HG03520 (cell line): ENCODE data around the gene BEX4.
A peak's percentile ranks its signal among the peaks of the same experiment; 100 is the strongest.
"Not testable (repeated sequence)": the region's sequence is repeated elsewhere in the genome, so short reads cannot be mapped to it uniquely, and the experiment has no call there.

Experiments
- ATAC-seq: cut with Tn5 transposase; IDR thresholded peaks from one replicate; pipeline ENCODE4 v1.9.1; 2021; ENCODE audit warnings: mild to moderate bottlenecking, moderate library complexity; ENCODE audit not compliant: unreplicated experiment

The BEX4 gene

DNA sequence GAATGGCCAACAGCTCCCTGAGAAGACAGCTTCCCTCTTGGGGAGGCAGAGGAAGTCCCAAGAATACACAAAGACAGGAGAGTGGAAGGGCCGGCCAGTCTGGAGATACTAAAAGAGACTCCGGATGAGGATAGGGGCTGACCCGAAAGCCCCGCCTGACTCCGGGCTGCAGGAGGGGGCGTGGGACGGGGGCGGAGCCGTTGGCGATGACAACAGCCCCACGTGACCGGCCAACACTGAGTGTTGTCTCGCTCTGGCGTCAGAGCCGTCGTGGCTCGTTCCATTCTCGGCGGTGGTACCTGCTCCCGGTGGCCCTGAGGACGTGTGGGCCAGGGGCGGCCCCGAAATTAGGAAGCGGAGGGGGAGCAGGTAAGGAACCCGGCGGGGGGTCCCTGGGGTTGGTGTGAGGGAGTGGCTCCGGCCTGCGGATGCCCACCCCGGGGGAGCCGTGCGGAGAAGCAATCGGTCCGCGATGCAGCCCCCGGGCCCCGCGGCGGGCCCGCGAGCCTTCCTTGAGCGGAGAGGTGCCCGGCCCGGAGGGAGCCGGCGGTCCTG lies at the start of gene BEX4:
BEX4 (plus strand) TSS at position 239 of the 555 bp plus-strand sequence. CDS start 1,046 bp downstream, outside the sequence.
- peak; percentile 88 for ATAC-seq

DNA sequence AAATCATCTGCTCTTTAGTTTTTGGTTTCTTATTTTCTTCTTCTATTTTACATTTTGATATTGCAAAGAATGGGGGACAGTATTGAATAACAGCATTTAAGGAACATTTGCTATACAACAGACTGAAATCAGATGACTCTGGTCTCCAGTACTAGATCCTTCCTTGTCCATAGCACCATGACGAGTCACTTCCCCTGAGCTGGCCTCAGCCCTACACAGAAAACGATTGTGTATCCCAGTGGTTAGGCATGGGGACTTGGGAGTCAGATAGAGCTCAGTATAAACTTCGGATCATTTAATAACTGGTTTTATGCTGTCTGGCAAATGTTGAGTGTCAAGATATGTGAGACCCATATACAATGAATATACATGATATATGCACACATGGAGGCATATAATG lies 44.7 kb upstream of the BEX4 start:
- ATAC-seq: no peak

DNA sequence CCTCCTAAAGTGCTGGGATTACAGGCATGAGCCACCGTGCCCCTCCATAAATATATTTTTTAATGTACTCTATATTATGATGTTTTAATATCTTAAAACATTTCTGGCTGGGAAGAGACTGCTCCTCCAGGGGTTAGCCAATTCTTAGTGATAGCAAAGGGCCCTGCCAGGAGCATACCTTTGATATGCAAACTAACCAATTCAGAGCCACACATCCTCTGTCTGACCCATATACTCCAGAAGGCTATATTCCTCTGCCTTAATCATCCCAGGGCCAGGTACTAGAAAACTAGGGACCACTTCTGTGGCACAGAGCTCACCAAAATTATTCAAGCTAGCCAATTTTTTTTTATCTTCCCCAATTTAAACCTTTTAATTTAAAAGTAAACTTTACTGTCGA lies 43.6 kb upstream of the BEX4 start:
- ATAC-seq: no peak

GRCh38 chrX:103175256-103175655 lies 39.7 kb upstream of the BEX4 start:
- not testable (repeated sequence) for ATAC-seq

DNA sequence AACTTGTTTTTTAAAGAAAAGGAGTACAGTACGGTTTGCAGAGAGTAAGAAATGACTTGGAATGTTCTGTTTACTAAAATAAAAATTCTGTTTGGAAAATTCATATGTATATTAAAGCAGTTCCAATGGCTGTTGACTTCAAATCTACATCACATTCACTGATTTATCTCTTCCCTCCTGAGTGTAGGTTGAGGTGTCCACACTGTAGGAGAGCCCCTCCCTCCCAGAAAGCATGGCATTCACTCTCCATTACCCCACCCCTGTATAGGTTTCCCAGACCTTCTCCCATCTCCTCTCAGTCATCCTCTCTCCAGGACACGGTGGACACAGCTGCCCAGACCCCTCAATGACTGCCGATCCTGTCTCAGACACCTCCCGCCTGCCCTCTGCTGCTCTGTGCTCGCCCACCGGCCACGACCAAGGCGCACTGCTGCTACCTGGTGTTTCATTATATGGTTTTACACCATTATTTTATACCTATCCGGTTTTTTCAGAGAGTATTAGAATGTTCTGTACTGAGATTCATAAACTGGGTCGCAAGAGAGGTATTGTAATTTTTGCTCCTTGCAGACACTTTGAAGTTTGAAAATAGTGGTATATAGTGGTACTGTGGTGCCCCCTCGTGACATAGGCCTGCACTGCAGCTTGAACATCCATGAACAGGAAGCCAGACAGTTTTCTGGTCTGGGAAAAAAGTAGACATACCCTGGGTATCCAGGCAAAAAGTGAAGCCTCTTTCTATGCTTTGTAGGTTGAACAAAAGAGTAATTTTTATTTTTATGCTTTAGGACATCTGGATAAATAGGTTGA lies 38.8 kb upstream of the BEX4 start:
- ATAC-seq: peak; percentile 71

DNA sequence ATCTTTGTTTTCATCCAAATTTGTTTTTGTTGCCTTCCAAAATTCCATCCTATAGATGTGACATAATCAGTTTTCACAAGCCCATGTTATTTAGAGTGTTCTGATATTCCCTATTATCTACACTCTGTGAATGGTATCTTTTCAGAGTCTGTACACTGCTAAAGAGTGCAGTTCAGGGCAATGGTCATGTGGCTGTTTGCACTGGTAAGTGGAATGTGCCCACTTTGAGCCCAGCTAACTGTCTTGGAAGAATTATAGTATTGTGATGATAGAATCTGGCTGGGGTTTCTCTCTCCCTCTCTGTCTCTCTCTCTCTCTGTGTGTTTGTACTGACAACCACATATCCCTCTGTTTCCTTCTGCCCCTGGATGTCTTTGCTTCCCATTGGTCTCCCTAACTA lies 37.4 kb upstream of the BEX4 start:
- ATAC-seq: no peak

- no peak for ATAC-seq
These were observed 31.0 kb upstream of the BEX4 start for GRCh38 chrX:103183912-103184311.

- ATAC-seq: no peak
These were observed 26.9 kb upstream of the BEX4 start for GRCh38 chrX:103187953-103188475.

GRCh38 chrX:103197721-103198306 lies 17.1 kb upstream of the BEX4 start:
- ATAC-seq: no peak

DNA sequence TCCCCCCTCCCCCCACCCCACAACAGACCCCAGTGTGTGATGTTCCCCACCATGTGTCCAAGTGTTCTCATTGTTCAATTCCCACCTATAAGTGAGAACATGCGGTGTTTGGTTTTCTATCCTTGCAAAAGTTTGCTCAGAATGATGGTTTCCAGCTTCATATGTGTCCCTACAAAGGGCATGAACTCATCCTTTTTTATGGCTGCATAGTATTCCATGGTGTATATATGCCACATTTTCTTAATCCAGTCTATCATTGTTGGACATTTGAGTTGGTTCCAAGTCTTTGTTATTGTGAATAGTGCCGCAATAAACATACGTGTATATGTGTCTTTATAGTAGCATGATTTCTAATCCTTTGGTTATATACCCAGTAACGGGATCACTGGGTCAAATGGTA lies 16.2 kb upstream of the BEX4 start:
- not testable (repeated sequence) for ATAC-seq

GRCh38 chrX:103201041-103201440 lies 13.9 kb upstream of the BEX4 start:
- ATAC-seq: no peak

DNA sequence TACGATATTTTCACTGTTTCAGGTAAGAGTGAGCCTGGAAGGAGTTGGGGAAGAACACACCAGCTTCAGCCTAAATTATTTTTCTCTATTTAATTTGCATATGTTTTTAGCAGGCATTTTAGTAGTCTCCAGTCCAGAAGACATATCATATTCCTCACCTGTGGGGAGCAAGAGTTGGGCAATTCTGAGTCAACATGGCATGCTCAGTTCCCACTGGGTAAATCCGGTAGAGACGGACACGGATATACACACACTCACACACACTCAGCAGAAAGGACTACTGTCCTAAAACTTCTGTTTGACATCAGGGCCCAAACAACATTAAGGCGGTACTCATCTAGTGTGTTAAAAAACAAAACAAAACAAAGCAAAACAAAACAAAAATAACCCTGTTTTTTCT lies 4.9 kb upstream of the BEX4 start:
- no peak for ATAC-seq

DNA sequence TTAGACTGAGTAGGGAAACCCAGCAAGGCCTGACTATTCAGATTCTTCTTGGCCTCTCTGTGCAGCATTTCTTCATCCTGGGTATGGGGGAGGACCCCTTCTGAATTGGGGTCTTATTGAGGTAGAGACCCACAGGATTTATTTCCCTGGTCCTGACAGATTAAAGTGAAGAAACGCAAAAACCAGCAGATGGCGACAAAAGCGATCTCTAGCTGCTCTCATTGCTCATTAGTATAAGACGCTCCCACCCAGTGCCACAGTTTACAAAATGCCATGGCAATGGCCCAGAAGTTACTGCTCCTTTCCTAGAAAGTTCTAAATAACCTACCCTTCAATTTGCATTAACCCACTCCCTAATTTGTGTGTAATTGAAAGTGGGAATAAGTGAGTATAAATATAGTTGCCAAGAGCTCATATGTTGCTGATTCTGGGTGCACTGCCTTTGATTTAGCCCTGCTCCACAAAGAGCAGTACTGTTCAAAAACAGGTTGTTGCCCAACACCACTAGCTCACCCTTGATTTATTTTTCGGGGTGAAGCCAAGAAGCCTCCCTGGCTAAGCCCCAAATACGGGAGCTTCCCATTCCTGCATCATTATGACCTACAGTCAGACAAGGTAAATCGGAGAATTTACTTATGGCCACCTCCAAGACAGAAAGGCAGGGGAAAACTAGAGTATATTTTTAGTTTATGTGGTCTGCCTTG lies 3.7 kb upstream of the BEX4 start:
- ATAC-seq: no peak

GRCh38 chrX:103212749-103213457 lies 2.0 kb upstream of the BEX4 start:
- no peak for ATAC-seq

- no peak for ATAC-seq
These were observed 600 bp downstream of the BEX4 start for GRCh38 chrX:103215425-103215991.

DNA sequence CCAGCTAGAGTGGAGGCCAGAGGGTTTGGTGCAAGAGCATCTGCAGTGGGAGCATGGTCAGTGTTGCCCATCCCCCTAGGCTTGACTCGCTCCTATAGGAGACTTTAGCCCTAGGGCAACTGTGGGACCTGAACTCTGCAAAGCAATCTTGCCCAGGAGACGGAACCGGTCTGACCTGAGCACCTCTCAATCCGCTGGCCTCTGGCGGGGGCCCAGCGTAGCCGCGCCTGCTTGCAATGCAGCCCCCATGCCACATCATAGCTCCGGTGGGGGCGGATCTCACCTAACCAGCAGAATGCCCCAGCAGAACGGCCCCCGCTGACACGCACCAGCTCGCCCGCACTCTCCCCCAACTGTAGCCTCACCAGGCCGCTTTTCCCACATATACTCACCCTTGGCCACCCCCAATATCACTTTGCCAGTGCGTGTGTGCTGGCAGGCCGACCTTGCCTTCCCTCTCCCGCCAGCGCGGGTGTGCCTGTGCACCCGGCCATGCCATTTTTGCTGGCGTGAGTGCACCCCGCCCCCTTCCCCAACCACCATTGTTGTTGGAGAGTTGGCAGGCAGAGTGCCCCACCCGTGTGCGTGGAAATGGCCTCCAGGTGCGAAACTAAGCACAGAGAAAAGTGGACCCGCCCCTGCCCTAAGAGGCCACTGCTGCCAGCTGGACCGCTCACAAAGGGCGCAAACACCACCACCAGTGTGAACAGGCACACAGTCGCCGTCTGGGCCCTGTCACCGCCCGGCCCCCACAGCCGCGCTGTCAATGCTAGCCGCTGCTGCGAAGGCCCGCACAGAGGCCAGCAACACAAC lies 5.8 kb downstream of the BEX4 start:
- ATAC-seq: no peak

GRCh38 chrX:103225918-103226317 lies 11.0 kb downstream of the BEX4 start:
- not testable (repeated sequence) for ATAC-seq

DNA sequence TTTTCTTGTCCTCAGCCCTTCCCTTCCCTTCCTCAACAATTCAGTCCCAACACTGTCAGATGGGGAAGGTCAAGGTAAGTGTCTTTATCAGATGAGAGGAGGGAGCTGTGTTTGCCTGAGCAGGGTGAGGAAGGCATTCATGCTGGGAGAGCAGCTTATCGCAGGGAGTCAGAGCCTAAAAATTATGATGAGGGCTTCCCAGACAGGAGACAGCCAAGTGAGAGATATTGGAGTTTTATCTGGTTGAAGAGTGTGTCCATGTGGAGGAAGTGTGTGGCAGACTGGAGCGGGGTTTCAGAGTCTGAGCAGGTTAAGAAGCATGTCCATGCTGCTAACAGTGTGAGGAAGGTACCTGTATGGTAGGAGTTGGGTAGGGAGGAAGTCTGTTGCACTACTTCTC lies 18.4 kb downstream of the BEX4 start:
- no peak for ATAC-seq

DNA sequence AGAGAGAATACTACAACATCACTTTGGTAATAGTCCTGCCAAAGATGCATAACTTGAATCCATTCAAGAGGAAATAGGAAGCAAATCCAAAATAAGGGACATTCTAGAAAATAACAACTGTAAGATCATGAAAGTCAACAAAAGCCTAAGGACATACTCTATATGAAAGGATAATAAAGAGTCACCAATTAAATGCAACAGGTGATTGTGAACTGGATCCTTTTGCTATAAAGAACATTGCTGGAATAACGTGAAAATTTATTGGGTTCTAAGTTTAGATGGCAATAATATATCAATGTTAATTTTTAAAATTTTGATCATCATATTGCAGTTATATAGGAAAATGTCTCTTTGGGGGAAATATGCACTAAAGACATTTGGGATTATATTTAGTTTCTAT lies 20.0 kb downstream of the BEX4 start:
- ATAC-seq: no peak

- not testable (repeated sequence) for ATAC-seq
These were observed 20.7 kb downstream of the BEX4 start for GRCh38 chrX:103235608-103236007.
